ENCODE results near the gene GDF10.

DNA sequence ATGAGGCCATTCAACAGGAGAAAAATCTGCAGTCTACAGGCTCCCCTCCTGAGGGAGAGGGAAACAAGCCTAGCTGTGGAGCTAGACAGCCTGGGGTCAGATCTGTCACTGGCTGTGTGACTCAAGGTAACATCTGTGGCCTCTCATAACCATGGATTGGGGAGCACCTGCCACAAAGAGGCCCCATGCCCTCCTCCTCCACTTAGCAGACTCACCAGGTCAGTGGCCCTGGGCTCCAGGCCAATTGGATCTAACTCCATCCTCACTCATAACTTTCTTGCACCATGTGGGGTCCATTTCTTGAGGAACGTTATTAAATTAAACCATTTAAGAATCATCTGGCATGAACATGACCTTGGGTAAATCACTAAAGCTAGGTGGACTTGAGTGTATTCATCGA, 1.8 kb downstream of the GDF10 start:
- TF ChIP-seq EP300 (IDR thresholded peaks at IDR 0.05) (no peak), POLR2A (IDR thresholded peaks at IDR 0.05) (no peak)
- TF ChIP-seq, protein P1, sequence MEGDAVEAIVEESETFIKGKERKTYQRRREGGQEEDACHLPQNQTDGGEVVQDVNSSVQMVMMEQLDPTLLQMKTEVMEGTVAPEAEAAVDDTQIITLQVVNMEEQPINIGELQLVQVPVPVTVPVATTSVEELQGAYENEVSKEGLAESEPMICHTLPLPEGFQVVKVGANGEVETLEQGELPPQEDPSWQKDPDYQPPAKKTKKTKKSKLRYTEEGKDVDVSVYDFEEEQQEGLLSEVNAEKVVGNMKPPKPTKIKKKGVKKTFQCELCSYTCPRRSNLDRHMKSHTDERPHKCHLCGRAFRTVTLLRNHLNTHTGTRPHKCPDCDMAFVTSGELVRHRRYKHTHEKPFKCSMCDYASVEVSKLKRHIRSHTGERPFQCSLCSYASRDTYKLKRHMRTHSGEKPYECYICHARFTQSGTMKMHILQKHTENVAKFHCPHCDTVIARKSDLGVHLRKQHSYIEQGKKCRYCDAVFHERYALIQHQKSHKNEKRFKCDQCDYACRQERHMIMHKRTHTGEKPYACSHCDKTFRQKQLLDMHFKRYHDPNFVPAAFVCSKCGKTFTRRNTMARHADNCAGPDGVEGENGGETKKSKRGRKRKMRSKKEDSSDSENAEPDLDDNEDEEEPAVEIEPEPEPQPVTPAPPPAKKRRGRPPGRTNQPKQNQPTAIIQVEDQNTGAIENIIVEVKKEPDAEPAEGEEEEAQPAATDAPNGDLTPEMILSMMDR (IDR thresholded peaks at IDR 0.05), result no peak
